ENCODE results near the gene ACOX1.

DNA sequence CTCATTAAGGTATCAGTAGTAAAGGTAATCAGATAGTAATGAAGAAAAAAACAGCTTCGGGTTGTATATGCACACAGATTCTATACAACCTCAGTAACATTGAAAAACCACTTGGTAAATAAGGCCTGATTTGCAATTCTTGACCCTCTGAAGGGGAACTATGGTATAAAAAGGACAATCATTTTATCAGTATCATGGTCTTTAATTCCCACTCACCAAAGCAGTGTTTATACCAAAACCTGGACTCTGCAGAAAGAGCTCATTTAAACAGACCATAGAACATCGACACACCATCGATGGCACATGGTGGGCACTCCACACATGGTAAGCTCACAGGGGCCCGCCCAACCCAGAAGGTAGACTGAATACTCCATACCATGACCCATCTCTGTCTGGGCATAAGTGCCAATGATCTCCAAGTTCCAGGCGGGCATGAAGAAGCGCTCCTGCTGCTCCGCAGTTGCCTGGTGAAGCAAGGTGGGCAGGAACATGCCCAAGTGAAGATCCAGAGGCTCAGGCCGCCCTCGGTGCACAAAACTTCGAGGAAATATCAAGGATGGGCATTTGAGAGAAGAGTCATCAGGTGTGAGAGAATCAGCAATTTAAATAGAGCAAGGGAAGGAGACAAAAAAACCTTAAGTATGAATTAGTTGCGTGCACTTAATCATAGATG, 19.0 kb downstream of the ACOX1 start:
- no peak for TF ChIP-seq PRRX2 (CRISPR knock-in tag; IDR thresholded peaks at IDR 0.05)
- no peak for TF ChIP-seq RELA (CRISPR knock-in tag; IDR thresholded peaks at IDR 0.05; ENCODE audit: borderline replicate concordance)
- no peak for TF ChIP-seq ELF4 (CRISPR knock-in tag; IDR thresholded peaks at IDR 0.05; ENCODE audit: low read depth)
- TF ChIP-seq TEAD4 (CRISPR knock-in tag; IDR thresholded peaks at IDR 0.05): no peak
- TF ChIP-seq, protein P1, sequence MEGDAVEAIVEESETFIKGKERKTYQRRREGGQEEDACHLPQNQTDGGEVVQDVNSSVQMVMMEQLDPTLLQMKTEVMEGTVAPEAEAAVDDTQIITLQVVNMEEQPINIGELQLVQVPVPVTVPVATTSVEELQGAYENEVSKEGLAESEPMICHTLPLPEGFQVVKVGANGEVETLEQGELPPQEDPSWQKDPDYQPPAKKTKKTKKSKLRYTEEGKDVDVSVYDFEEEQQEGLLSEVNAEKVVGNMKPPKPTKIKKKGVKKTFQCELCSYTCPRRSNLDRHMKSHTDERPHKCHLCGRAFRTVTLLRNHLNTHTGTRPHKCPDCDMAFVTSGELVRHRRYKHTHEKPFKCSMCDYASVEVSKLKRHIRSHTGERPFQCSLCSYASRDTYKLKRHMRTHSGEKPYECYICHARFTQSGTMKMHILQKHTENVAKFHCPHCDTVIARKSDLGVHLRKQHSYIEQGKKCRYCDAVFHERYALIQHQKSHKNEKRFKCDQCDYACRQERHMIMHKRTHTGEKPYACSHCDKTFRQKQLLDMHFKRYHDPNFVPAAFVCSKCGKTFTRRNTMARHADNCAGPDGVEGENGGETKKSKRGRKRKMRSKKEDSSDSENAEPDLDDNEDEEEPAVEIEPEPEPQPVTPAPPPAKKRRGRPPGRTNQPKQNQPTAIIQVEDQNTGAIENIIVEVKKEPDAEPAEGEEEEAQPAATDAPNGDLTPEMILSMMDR (IDR thresholded peaks at IDR 0.05): no peak
- TF ChIP-seq TP53 (CRISPR knock-in tag; IDR thresholded peaks at IDR 0.05): no peak
- TF ChIP-seq, protein P2, sequence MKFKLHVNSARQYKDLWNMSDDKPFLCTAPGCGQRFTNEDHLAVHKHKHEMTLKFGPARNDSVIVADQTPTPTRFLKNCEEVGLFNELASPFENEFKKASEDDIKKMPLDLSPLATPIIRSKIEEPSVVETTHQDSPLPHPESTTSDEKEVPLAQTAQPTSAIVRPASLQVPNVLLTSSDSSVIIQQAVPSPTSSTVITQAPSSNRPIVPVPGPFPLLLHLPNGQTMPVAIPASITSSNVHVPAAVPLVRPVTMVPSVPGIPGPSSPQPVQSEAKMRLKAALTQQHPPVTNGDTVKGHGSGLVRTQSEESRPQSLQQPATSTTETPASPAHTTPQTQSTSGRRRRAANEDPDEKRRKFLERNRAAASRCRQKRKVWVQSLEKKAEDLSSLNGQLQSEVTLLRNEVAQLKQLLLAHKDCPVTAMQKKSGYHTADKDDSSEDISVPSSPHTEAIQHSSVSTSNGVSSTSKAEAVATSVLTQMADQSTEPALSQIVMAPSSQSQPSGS (CRISPR knock-in tag; IDR thresholded peaks at IDR 0.05; ENCODE audit: borderline replicate concordance, low read depth): no peak

Measured in WTC11 (cell line).